SW480 (cell line): ENCODE measurements around the gene ZBTB20.
A peak's percentile ranks its signal among the peaks of the same experiment; 100 is the strongest.

Experiments
- DNase-seq: peaks from one replicate; pipeline ENCODE4 v3.0.0-alpha.2; 2016; ENCODE audit warnings: low spot score

ZBTB20 gene

GRCh38 chr3:114471478-114471877 is 675.6 kb downstream of the ZBTB20 start:
- DNase-seq: no peak

- DNase-seq: no peak
Measured at GRCh38 chr3:114469070-114469469, 678.0 kb downstream of the ZBTB20 start.

- no peak for DNase-seq
Measured at GRCh38 chr3:114466816-114467215, 680.3 kb downstream of the ZBTB20 start.

GRCh38 chr3:114466251-114466650 is 680.8 kb downstream of the ZBTB20 start:
- DNase-seq: no peak

GRCh38 chr3:114464548-114464947 is 682.5 kb downstream of the ZBTB20 start:
- DNase-seq: no peak

GRCh38 chr3:114462750-114463149 is 684.3 kb downstream of the ZBTB20 start:
- DNase-seq: no peak

GRCh38 chr3:114460459-114460858 is 686.6 kb downstream of the ZBTB20 start:
- no peak for DNase-seq

GRCh38 chr3:114456742-114457141 is 690.3 kb downstream of the ZBTB20 start:
- DNase-seq: no peak

GRCh38 chr3:114455432-114455831 is 691.7 kb downstream of the ZBTB20 start:
- no peak for DNase-seq

GRCh38 chr3:114454551-114455251 is 692.4 kb downstream of the ZBTB20 start:
- DNase-seq: no peak

- DNase-seq: no peak
Measured at GRCh38 chr3:114453361-114453780, 693.7 kb downstream of the ZBTB20 start.

- DNase-seq: no peak
Measured at GRCh38 chr3:114452937-114453336, 694.2 kb downstream of the ZBTB20 start.

- DNase-seq: no peak
Measured at GRCh38 chr3:114452256-114452655, 694.8 kb downstream of the ZBTB20 start.

GRCh38 chr3:114451561-114452018 is 695.5 kb downstream of the ZBTB20 start:
- no peak for DNase-seq

GRCh38 chr3:114451051-114451451 is 696.0 kb downstream of the ZBTB20 start:
- no peak for DNase-seq

- no peak for DNase-seq
Measured at GRCh38 chr3:114450008-114450596, 697.0 kb downstream of the ZBTB20 start.

- no peak for DNase-seq
Measured at GRCh38 chr3:114449271-114450007, 697.6 kb downstream of the ZBTB20 start.

- DNase-seq: no peak
Measured at GRCh38 chr3:114447950-114448479, 699.1 kb downstream of the ZBTB20 start.

GRCh38 chr3:114447545-114447944 is 699.5 kb downstream of the ZBTB20 start:
- no peak for DNase-seq

GRCh38 chr3:114446600-114446999 is 700.5 kb downstream of the ZBTB20 start:
- DNase-seq: no peak

GRCh38 chr3:114445233-114445632 is 701.9 kb downstream of the ZBTB20 start:
- no peak for DNase-seq

GRCh38 chr3:114444216-114444615 is 702.9 kb downstream of the ZBTB20 start:
- DNase-seq: no peak

- DNase-seq: peak; percentile 11
Measured at GRCh38 chr3:114442246-114442645, 704.8 kb downstream of the ZBTB20 start.
